WTC11 (cell line): Measurements from ENCODE around the gene RELCH.

Experiments
- ATF2 ChIP-seq: sonication (generic); formaldehyde crosslinking; IDR thresholded peaks from 2 replicates; pipeline ENCODE4 v1.8.1; 2022; ENCODE audit warnings: low read depth, missing genetic modification reagents, borderline replicate concordance
- ATF3 ChIP-seq: sonication (generic); formaldehyde crosslinking; conservative IDR thresholded peaks from 2 replicates; pipeline ENCODE4 v1.8.1; 2022; ENCODE audit warnings: mild to moderate bottlenecking, missing genetic modification reagents
- CBFB ChIP-seq: sonication (generic); formaldehyde crosslinking; IDR thresholded peaks from 2 replicates; pipeline ENCODE4 v1.8.1; 2022; ENCODE audit warnings: mild to moderate bottlenecking, low read depth, missing genetic modification reagents
- CREB1 ChIP-seq: sonication (generic); formaldehyde crosslinking; IDR thresholded peaks from 2 replicates; pipeline ENCODE4 v1.8.0; 2023; ENCODE audit warnings: mild to moderate bottlenecking, missing genetic modification reagents
- CREM ChIP-seq: sonication (generic); formaldehyde crosslinking; IDR thresholded peaks from 2 replicates; pipeline ENCODE4 v1.8.1; 2022; ENCODE audit warnings: mild to moderate bottlenecking, missing genetic modification reagents, moderate library complexity
- CTCF ChIP-seq: fragments of 200-600 bp; IDR thresholded peaks from 2 replicates; pipeline ENCODE4 v1.8.0; 2022; ENCODE audit warnings: antibody characterized with exemption
- NFE2L1 ChIP-seq: sonication (generic); formaldehyde crosslinking; IDR thresholded peaks from 2 replicates; pipeline ENCODE4 v1.8.1; 2023; ENCODE audit warnings: missing genetic modification reagents
- NR3C1 ChIP-seq: sonication (generic); formaldehyde crosslinking; conservative IDR thresholded peaks from 2 replicates; pipeline ENCODE4 v1.8.1; 2023; ENCODE audit warnings: low read depth, mild to moderate bottlenecking, missing genetic modification reagents
- PRDM15 ChIP-seq: sonication (generic); formaldehyde crosslinking; IDR thresholded peaks from 2 replicates; pipeline ENCODE4 v1.8.0; 2022; ENCODE audit warnings: missing genetic modification reagents
- USF2 ChIP-seq: sonication (generic); formaldehyde crosslinking; IDR thresholded peaks from 2 replicates; pipeline ENCODE4 v1.8.1; 2023; ENCODE audit warnings: mild to moderate bottlenecking, missing genetic modification reagents, moderate library complexity
- ZNF121 ChIP-seq: sonication (generic); formaldehyde crosslinking; IDR thresholded peaks from 2 replicates; pipeline ENCODE4 v1.8.0; 2023; ENCODE audit warnings: missing genetic modification reagents

- no peak for TF ChIP-seq PRDM15
- TF ChIP-seq CBFB (CRISPR knock-in tag) = no peak
- no peak for TF ChIP-seq CREM
- TF ChIP-seq CREB1 = no peak
- TF ChIP-seq CTCF = no peak
- no peak for TF ChIP-seq NFE2L1 (CRISPR knock-in tag)
- TF ChIP-seq ZNF121 (CRISPR knock-in tag) = no peak
- TF ChIP-seq ATF2 (CRISPR knock-in tag) = no peak
- TF ChIP-seq ATF3 (CRISPR knock-in tag) = no peak
- no peak for TF ChIP-seq USF2
- no peak for TF ChIP-seq NR3C1 (CRISPR knock-in tag)
Observed at GRCh38 chr18:62179213-62179612, 7.8 kb upstream of the RELCH start.
